Choroid plexus epithelial cell (primary cell): ENCODE data around the gene CTPS2.
A peak's percentile ranks its signal among the peaks of the same experiment; 100 is the strongest.
"Not testable (repeated sequence)": the region's sequence is repeated elsewhere in the genome, so short reads cannot be mapped to it uniquely, and the experiment has no call there.

Experiments
- DNase-seq: peaks from one replicate; pipeline ENCODE4 v3.0.0-alpha.2; 2010; ENCODE audit warnings: low read depth
- H3K4me3 ChIP-seq: 2 replicates; pipeline ENCODE4 v1.5.1; 2011; ENCODE audit warnings: low read depth, mild to moderate bottlenecking, control low read depth, low read length, moderate library complexity
- CTCF ChIP-seq: conservative IDR thresholded peaks from 2 replicates; pipeline ENCODE4 v1.5.1; 2011; ENCODE audit warnings: low read depth, mild to moderate bottlenecking, control low read depth, inconsistent platforms, low read length, moderate library complexity

The CTPS2 gene

DNA sequence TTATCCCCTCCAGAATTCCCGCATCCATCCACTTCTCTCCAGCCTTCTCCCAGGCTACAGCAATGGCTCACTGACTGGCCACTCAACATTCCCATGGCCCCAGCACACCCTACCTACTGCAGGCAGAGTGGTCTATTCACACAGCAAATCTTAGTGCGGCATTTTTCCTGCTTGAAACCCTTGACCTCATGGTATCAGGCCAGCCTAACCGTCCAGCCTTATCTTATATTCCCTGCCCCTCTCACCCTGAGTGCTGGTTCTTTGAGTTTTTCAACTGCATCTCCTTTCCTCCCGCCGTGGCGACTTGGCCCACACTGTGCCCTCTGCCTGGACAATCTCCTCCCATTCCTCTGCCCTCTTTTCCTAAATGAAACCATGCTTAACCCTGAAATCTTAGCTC is 72.5 kb downstream of the CTPS2 start:
- DNase-seq, result no peak
- H3K4me3 ChIP-seq, result no peak overlapping the region
- TF ChIP-seq CTCF, result no peak

GRCh38 chrX:16638533-16638932 is 73.9 kb downstream of the CTPS2 start:
- DNase-seq, result no peak
- no peak for TF ChIP-seq CTCF
- no peak overlapping the region for H3K4me3 ChIP-seq

GRCh38 chrX:16635596-16635995 is 76.9 kb downstream of the CTPS2 start:
- no peak for TF ChIP-seq CTCF
- no peak overlapping the region for H3K4me3 ChIP-seq
- no peak for DNase-seq

GRCh38 chrX:16635040-16635439 is 77.4 kb downstream of the CTPS2 start:
- no peak overlapping the region for H3K4me3 ChIP-seq
- DNase-seq, result no peak
- no peak for TF ChIP-seq CTCF

- H3K4me3 ChIP-seq, result no peak overlapping the region
- DNase-seq, result peak; percentile 58
Observed at GRCh38 chrX:16633754-16634153, 78.7 kb downstream of the CTPS2 start.

GRCh38 chrX:16629909-16630308 is 82.6 kb downstream of the CTPS2 start:
- no peak for TF ChIP-seq CTCF
- no peak overlapping the region for H3K4me3 ChIP-seq
- DNase-seq, result no peak

More at GRCh38 chrX:16633754-16634153, 78.7 kb downstream of the CTPS2 start:
- no peak for TF ChIP-seq CTCF

DNA sequence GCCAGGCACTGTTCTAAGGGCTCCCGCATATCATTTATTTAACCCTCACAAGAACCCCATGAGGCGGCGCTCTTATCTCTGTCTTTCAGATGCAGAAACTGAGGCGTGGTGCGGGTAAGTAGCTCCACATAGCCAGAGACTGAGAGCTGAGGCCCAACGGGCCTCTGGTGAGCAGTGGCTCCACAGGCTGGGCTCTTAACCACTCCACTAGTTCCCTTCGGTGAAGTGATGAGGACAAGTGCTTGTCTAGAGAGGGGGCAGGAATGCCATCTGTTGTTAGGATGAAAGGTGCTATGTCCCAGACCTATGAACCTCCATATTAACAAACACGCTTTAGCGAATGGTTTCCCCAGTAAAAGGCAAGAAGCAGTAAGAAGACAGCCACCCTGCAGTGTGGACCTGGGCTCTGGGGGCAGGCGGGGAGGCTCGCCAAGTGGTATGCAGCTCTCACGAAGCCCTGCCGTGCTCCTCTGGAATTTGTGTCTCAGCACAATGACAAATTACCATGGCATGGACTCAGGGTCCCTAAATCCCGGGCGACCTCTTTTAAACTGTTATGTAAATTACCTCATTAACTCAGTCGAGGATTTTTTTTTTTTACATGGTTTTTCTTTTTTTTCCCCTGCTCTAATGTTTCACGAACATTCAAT is 83.4 kb downstream of the CTPS2 start:
- TF ChIP-seq CTCF, result no peak
- no peak overlapping the region for H3K4me3 ChIP-seq
- peak; percentile 10 for DNase-seq

DNA sequence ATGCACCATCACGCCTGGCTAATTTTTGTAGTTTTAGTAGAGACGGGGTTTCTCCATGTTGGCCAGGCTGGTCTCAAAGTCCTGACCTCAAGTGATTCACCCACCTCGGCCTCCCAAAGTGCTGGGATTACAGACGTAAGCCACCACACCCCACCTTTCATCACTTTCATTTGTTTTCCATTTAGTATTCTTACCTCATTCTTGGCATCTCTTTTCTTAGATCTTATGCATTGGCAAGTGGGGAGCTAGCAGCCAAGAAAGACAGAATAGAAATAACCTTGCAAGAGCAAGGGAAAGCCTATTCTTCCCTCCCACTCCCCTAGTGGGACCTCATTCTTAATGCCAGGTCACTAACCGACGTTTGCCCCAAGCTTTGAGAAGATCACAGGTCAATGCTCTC is 84.0 kb downstream of the CTPS2 start:
- DNase-seq, result peak; percentile 67
- not testable (repeated sequence) for H3K4me3 ChIP-seq
